Mononuclear cell (primary cell): ENCODE data around the gene CDSN. TPM values are rescaled to one million over a fixed set of nuclear protein-coding genes. Genes with fewer than 3 reads are reported as not detected.

Experiments used
- H3K27me3 ChIP-seq: 2 replicates; pipeline ENCODE4 v1.6.0; 2011; ENCODE audit warnings: low read length, control low read depth; ENCODE audit not compliant: insufficient read depth
- H3K4me1 ChIP-seq: 2 replicates; pipeline ENCODE4 v1.5.1; 2011; ENCODE audit warnings: mild to moderate bottlenecking, low read length, control low read depth; ENCODE audit not compliant: insufficient read depth
- H3K4me3 ChIP-seq: 2 replicates; pipeline ENCODE4 v1.5.1; 2011; ENCODE audit warnings: mild to moderate bottlenecking, low read length, moderate library complexity
- H3K9me3 ChIP-seq: 2 replicates; pipeline ENCODE4 v1.5.1; 2011; ENCODE audit warnings: low read depth, mild to moderate bottlenecking, control low read depth, low read length
- total RNA-seq: library from RNA; depleted of rRNA; stranded (reverse); fragments of >200 nt; gene quantifications from one replicate; pipeline ENCODE4 v1.2.3, GENCODE V29; 2012

Gene CDSN
- total RNA-seq, 1 donor = not detected

GRCh38 chr6:31129130-31129529 is 8.9 kb upstream of the CDSN start:
- Histone ChIP-seq H3K4me1 (no peaks in the 10 kb centered on the region), H3K27me3 (no peaks in the 10 kb centered on the region), H3K4me3 (no peak overlapping the region), H3K9me3 (no peaks in the 10 kb centered on the region)

- Histone ChIP-seq H3K4me3 (no peak overlapping the region), H3K9me3 (no peaks in the 10 kb centered on the region), H3K27me3 (no peaks in the 10 kb centered on the region), H3K4me1 (no peaks in the 10 kb centered on the region)
These were observed 7.9 kb upstream of the CDSN start for GRCh38 chr6:31128093-31128676.

- Histone ChIP-seq H3K4me3 (no peak overlapping the region), H3K9me3 (no peaks in the 10 kb centered on the region), H3K4me1 (no peaks in the 10 kb centered on the region), H3K27me3 (no peaks in the 10 kb centered on the region)
These were observed 6.3 kb upstream of the CDSN start for GRCh38 chr6:31126396-31127175.

- Histone ChIP-seq H3K27me3 (no peaks in the 10 kb centered on the region), H3K4me1 (no peaks in the 10 kb centered on the region), H3K9me3 (no peaks in the 10 kb centered on the region), H3K4me3 (no peak overlapping the region)
These were observed 5.5 kb upstream of the CDSN start for GRCh38 chr6:31125586-31126363.

GRCh38 chr6:31125162-31125561 is 4.9 kb upstream of the CDSN start:
- no peaks in the 10 kb centered on the region for H3K27me3 ChIP-seq
- H3K9me3 ChIP-seq = no peaks in the 10 kb centered on the region
- no peaks in the 10 kb centered on the region for H3K4me1 ChIP-seq
- no peak overlapping the region for H3K4me3 ChIP-seq

GRCh38 chr6:31122791-31123706 is 2.8 kb upstream of the CDSN start:
- Histone ChIP-seq H3K4me1 (no peaks in the 10 kb centered on the region), H3K27me3 (no peaks in the 10 kb centered on the region), H3K9me3 (no peaks in the 10 kb centered on the region), H3K4me3 (no peak overlapping the region)

GRCh38 chr6:31121131-31121790 is 1.0 kb upstream of the CDSN start:
- Histone ChIP-seq H3K4me3 (no peak overlapping the region), H3K27me3 (no peaks in the 10 kb centered on the region), H3K9me3 (no peaks in the 10 kb centered on the region), H3K4me1 (no peaks in the 10 kb centered on the region)

GRCh38 chr6:31118178-31118577 is 2.1 kb downstream of the CDSN start:
- H3K27me3 ChIP-seq = no peaks in the 10 kb centered on the region
- H3K4me1 ChIP-seq = no peaks in the 10 kb centered on the region
- H3K4me3 ChIP-seq = no peak overlapping the region
- H3K9me3 ChIP-seq = no peaks in the 10 kb centered on the region

- H3K27me3 ChIP-seq = no peaks in the 10 kb centered on the region
- H3K9me3 ChIP-seq = no peaks in the 10 kb centered on the region
- no peak overlapping the region for H3K4me3 ChIP-seq
- no peaks in the 10 kb centered on the region for H3K4me1 ChIP-seq
These were observed 3.4 kb downstream of the CDSN start for GRCh38 chr6:31116661-31117385.

GRCh38 chr6:31115941-31116560 is 4.2 kb downstream of the CDSN start:
- no peaks in the 10 kb centered on the region for H3K27me3 ChIP-seq
- H3K4me3 ChIP-seq = no peak overlapping the region
- no peaks in the 10 kb centered on the region for H3K4me1 ChIP-seq
- H3K9me3 ChIP-seq = no peaks in the 10 kb centered on the region

- H3K9me3 ChIP-seq = no peaks in the 10 kb centered on the region
- no peaks in the 10 kb centered on the region for H3K27me3 ChIP-seq
These were observed 5.0 kb downstream of the CDSN start for GRCh38 chr6:31114970-31115849.

GRCh38 chr6:31114541-31114878 is 5.7 kb downstream of the CDSN start, which contains the start of gene PSORS1C1:
PSORS1C1 (plus strand) TSS chr6:31114800; CDS start chr6:31129633, 14,833 bp downstream.
- no peaks in the 10 kb centered on the region for H3K4me1 ChIP-seq
- H3K4me3 ChIP-seq = no peak within 1 kb of the TSS
- no peaks in the 10 kb centered on the region for H3K9me3 ChIP-seq
- no peaks in the 10 kb centered on the region for H3K27me3 ChIP-seq

More at GRCh38 chr6:31114970-31115849, 5.0 kb downstream of the CDSN start:
- Histone ChIP-seq H3K4me3 (no peak overlapping the region), H3K4me1 (no peaks in the 10 kb centered on the region)
